ENCODE data around the gene NOP58.
A peak's percentile ranks its signal among the peaks of the same experiment; 100 is the strongest.
"Not testable (repeated sequence)": the region's sequence is repeated elsewhere in the genome, so short reads cannot be mapped to it uniquely, and the experiment has no call there.

The NOP58 gene

GRCh38 chr2:202265467-202266277 is at the start of gene NOP58:
Gene NOP58 (plus strand): TSS chr2:202265763. CDS start chr2:202265942, 179 bp downstream.
- DNase-seq (ENCODE audit: low spot score), result peak; percentile 90

GRCh38 chr2:202221873-202222272 is 43.7 kb upstream of the NOP58 start:
- DNase-seq (ENCODE audit: low spot score), result no peak

GRCh38 chr2:202237787-202238233 is 27.8 kb upstream of the NOP58 start:
- DNase-seq (ENCODE audit: low spot score), result no peak

- DNase-seq (ENCODE audit: low spot score), result peak; percentile 82
These were observed 27.0 kb upstream of the NOP58 start, which contains the start of gene SUMO1 for GRCh38 chr2:202238234-202239197. Gene SUMO1 (minus strand): TSS chr2:202238597. CDS start chr2:202238451, 146 bp downstream.

- DNase-seq (ENCODE audit: low spot score), result not testable (repeated sequence)
These were observed 17.9 kb upstream of the NOP58 start for GRCh38 chr2:202247710-202248109.

GRCh38 chr2:202249521-202250253 is 15.9 kb upstream of the NOP58 start:
- no peak for DNase-seq (ENCODE audit: low spot score)

- no peak for DNase-seq (ENCODE audit: low spot score)
These were observed 14.1 kb upstream of the NOP58 start for GRCh38 chr2:202251494-202251893.

- DNase-seq (ENCODE audit: low spot score), result no peak
These were observed 4.0 kb upstream of the NOP58 start for GRCh38 chr2:202261531-202261930.

GRCh38 chr2:202267495-202267894 is 1.9 kb downstream of the NOP58 start:
- DNase-seq (ENCODE audit: low spot score), result no peak

- DNase-seq (ENCODE audit: low spot score), result no peak
These were observed 4.0 kb downstream of the NOP58 start for GRCh38 chr2:202269585-202269984.

- no peak for DNase-seq (ENCODE audit: low spot score)
These were observed 4.9 kb downstream of the NOP58 start for GRCh38 chr2:202270487-202270886.

- DNase-seq (ENCODE audit: low spot score), result not testable (repeated sequence)
These were observed 10.6 kb downstream of the NOP58 start for GRCh38 chr2:202276078-202276720.

- DNase-seq (ENCODE audit: low spot score), result no peak
These were observed 12.6 kb downstream of the NOP58 start for GRCh38 chr2:202278036-202278760.

GRCh38 chr2:202278944-202279343 is 13.4 kb downstream of the NOP58 start:
- DNase-seq (ENCODE audit: low spot score), result peak; percentile 41

- DNase-seq (ENCODE audit: low spot score), result no peak
These were observed 21.0 kb downstream of the NOP58 start for GRCh38 chr2:202286595-202286994.

- no peak for DNase-seq (ENCODE audit: low spot score)
These were observed 24.0 kb downstream of the NOP58 start for GRCh38 chr2:202289394-202290204.

GRCh38 chr2:202290316-202290715 is 24.8 kb downstream of the NOP58 start:
- DNase-seq (ENCODE audit: low spot score), result no peak

- no peak for DNase-seq (ENCODE audit: low spot score)
These were observed 25.4 kb downstream of the NOP58 start for GRCh38 chr2:202290970-202291369.

- no peak for DNase-seq (ENCODE audit: low spot score)
These were observed 34.1 kb downstream of the NOP58 start for GRCh38 chr2:202299712-202300111.

- no peak for DNase-seq (ENCODE audit: low spot score)
These were observed 40.5 kb downstream of the NOP58 start for GRCh38 chr2:202306034-202306433.

Measured in hematopoietic multipotent progenitor cell treated with erythropoietin and hydrocortisone succinate and interleukin-3 and kit ligand, for 15 days (in vitro differentiated cells).